ENCODE data around the gene CHSY1. TPM values are rescaled to one million over a fixed set of nuclear protein-coding genes. Genes with fewer than 3 reads are reported as not detected.

CHSY1 gene
- total RNA-seq, 1 donor, result 40.9 TPM

- H3K4me3 ChIP-seq (ENCODE audit: low read depth, low read length), result peak overlapping the region; percentile 89
- TF ChIP-seq CTCF (IDR thresholded peaks at IDR 0.05; ENCODE audit: insufficient read depth, low read length), result peak; percentile 24
- peak; percentile 94 for DNase-seq (ENCODE audit: low read depth)
Measured at GRCh38 chr15:101250341-101250831, 1.5 kb downstream of the CHSY1 start.

GRCh38 chr15:101248274-101248673, 3.6 kb downstream of the CHSY1 start:
- no peak for DNase-seq (ENCODE audit: low read depth)
- TF ChIP-seq CTCF (IDR thresholded peaks at IDR 0.05; ENCODE audit: insufficient read depth, low read length), result no peak
- peak overlapping the region; percentile 10 for H3K4me3 ChIP-seq (ENCODE audit: low read depth, low read length)

GRCh38 chr15:101246824-101247745, 4.8 kb downstream of the CHSY1 start:
- peak overlapping the region; percentile 14 for H3K4me3 ChIP-seq (ENCODE audit: low read depth, low read length)
- TF ChIP-seq CTCF (IDR thresholded peaks at IDR 0.05; ENCODE audit: insufficient read depth, low read length), result no peak

GRCh38 chr15:101246391-101246790, 5.5 kb downstream of the CHSY1 start:
- no peak for TF ChIP-seq CTCF (IDR thresholded peaks at IDR 0.05; ENCODE audit: insufficient read depth, low read length)
- DNase-seq (ENCODE audit: low read depth), result no peak
- peak overlapping the region; percentile 14 for H3K4me3 ChIP-seq (ENCODE audit: low read depth, low read length)

More at GRCh38 chr15:101246824-101247745, 4.8 kb downstream of the CHSY1 start:
- DNase-seq (ENCODE audit: low read depth), result no peak

- DNase-seq (ENCODE audit: low read depth), result no peak
- TF ChIP-seq CTCF (IDR thresholded peaks at IDR 0.05; ENCODE audit: insufficient read depth, low read length), result no peak
- peak overlapping the region; percentile 19 for H3K4me3 ChIP-seq (ENCODE audit: low read depth, low read length)
Measured at GRCh38 chr15:101244889-101245668, 6.8 kb downstream of the CHSY1 start.

- DNase-seq (ENCODE audit: low read depth), result no peak
- peak overlapping the region; percentile 19 for H3K4me3 ChIP-seq (ENCODE audit: low read depth, low read length)
- TF ChIP-seq CTCF (IDR thresholded peaks at IDR 0.05; ENCODE audit: insufficient read depth, low read length), result no peak
Measured at GRCh38 chr15:101244036-101244781, 7.6 kb downstream of the CHSY1 start.
